Upper lobe of right lung (tissue), 1 donor: ENCODE measurements around the gene ASTN2. TPM values are rescaled to one million over a fixed set of nuclear protein-coding genes. Genes with fewer than 3 reads are reported as not detected.

ENCODE experiments used
- ATAC-seq: fragments of 200-7000 bp; cut with Tn5 transposase; one replicate; pipeline ENCODE4 v1.9.1; 2020; ENCODE audit warnings: mild to moderate bottlenecking, moderate library complexity
- DNase-seq: peaks from one replicate; pipeline ENCODE4 v3.0.0-alpha.2; 2020
- H3K27ac ChIP-seq: fragments of 200-600 bp; one replicate; pipeline ENCODE4 v1.8.0; 2022
- H3K27me3 ChIP-seq: fragments of 200-600 bp; one replicate; pipeline ENCODE4 v1.8.0; 2022; ENCODE audit warnings: mild to moderate bottlenecking
- H3K36me3 ChIP-seq: fragments of 200-600 bp; one replicate; pipeline ENCODE4 v1.8.0; 2022
- H3K4me1 ChIP-seq: fragments of 200-600 bp; one replicate; pipeline ENCODE4 v1.8.0; 2022
- H3K4me3 ChIP-seq: fragments of 200-600 bp; one replicate; pipeline ENCODE4 v1.8.0; 2022; ENCODE audit warnings: mild to moderate bottlenecking
- H3K9me3 ChIP-seq: fragments of 200-600 bp; one replicate; pipeline ENCODE4 v1.8.0; 2022
- CTCF ChIP-seq: fragments of 200-600 bp; IDR thresholded peaks from one replicate; pipeline ENCODE4 v1.8.0; 2022; ENCODE audit warnings: antibody characterized with exemption
- intact Hi-C: fragments of 100-400 bp; cut with DNase I; formaldehyde crosslinking; loops from one replicate; pipeline ENCODE4 v1.11.0; 2022
- total RNA-seq: library from RNA; stranded (reverse); fragmentation: NEBNext Ultra II Directional; extraction: Animal tissue kit (Norgen Biotek cat#: 25700); gene quantifications from one replicate; pipeline ENCODE4 v1.2.1, GENCODE V29; 2021
- donor health status: DM: no; HTN: yes; CAD: no; lungs with severe emphysema.

ASTN2 gene
- total RNA-seq, 1 donor from 2014 or later = 3.8 TPM

- H3K36me3 ChIP-seq = no peaks in the 10 kb centered on the region
- no peak for ATAC-seq
- H3K4me1 ChIP-seq = no peaks in the 10 kb centered on the region
- no peaks in the 10 kb centered on the region for H3K9me3 ChIP-seq
- H3K27me3 ChIP-seq = no peaks in the 10 kb centered on the region
- intact Hi-C loops = loop anchor here (10.0 kb wide), 1 partner anchor 123 kb away; no protein-coding TSS in a partner anchor
- no peak for DNase-seq
- no peak for TF ChIP-seq CTCF
- no peak overlapping the region for H3K4me3 ChIP-seq
- no peak overlapping the region for H3K27ac ChIP-seq
These were observed 557.5 kb downstream of the ASTN2 start for GRCh38 chr9:116857321-116857720.

- Histone ChIP-seq H3K4me3 (no peak overlapping the region), H3K27me3 (no peaks in the 10 kb centered on the region), H3K27ac (no peak overlapping the region), H3K9me3 (no peaks in the 10 kb centered on the region), H3K4me1 (no peaks in the 10 kb centered on the region), H3K36me3 (no peaks in the 10 kb centered on the region)
- peak; percentile 61 for ATAC-seq
- TF ChIP-seq CTCF = no peak
- DNase-seq = no peak
- intact Hi-C loops = loop anchor here (10.0 kb wide), 1 partner anchor 121 kb away; no protein-coding TSS in a partner anchor
These were observed 558.8 kb downstream of the ASTN2 start for GRCh38 chr9:116855881-116856662.

GRCh38 chr9:116849721-116850120 lies 565.1 kb downstream of the ASTN2 start:
- Histone ChIP-seq H3K4me1 (no peaks in the 10 kb centered on the region), H3K9me3 (no peaks in the 10 kb centered on the region), H3K36me3 (no peaks in the 10 kb centered on the region), H3K4me3 (no peak overlapping the region), H3K27ac (no peak overlapping the region), H3K27me3 (no peaks in the 10 kb centered on the region)
- intact Hi-C loops = loop anchor here (10.0 kb wide), 1 partner anchor 115 kb away; no protein-coding TSS in a partner anchor
- no peak for TF ChIP-seq CTCF
- DNase-seq (no peak), ATAC-seq (no peak)

- DNase-seq = no peak
- Histone ChIP-seq H3K27ac (no peak overlapping the region), H3K4me3 (no peak overlapping the region), H3K9me3 (no peaks in the 10 kb centered on the region), H3K27me3 (no peaks in the 10 kb centered on the region), H3K4me1 (no peaks in the 10 kb centered on the region), H3K36me3 (no peaks in the 10 kb centered on the region)
- ATAC-seq = peak; percentile 27
- intact Hi-C loops = no loop called here
- TF ChIP-seq CTCF = no peak
These were observed 570.2 kb downstream of the ASTN2 start for GRCh38 chr9:116844621-116845020.

GRCh38 chr9:116843863-116844620 lies 570.8 kb downstream of the ASTN2 start:
- ATAC-seq = no peak
- H3K27me3 ChIP-seq = no peaks in the 10 kb centered on the region

More at GRCh38 chr9:116843863-116844620, 570.8 kb downstream of the ASTN2 start:
- no peak for TF ChIP-seq CTCF
- no peak for DNase-seq
- H3K27ac ChIP-seq = no peak overlapping the region
- H3K4me3 ChIP-seq = no peak overlapping the region
- H3K9me3 ChIP-seq = no peaks in the 10 kb centered on the region
- H3K4me1 ChIP-seq = no peaks in the 10 kb centered on the region
- intact Hi-C loops = no loop called here
- H3K36me3 ChIP-seq = no peaks in the 10 kb centered on the region
